GM19328 (cell line): ENCODE measurements around the gene NFX1.
"Not testable (repeated sequence)": the region's sequence is repeated elsewhere in the genome, so short reads cannot be mapped to it uniquely, and the experiment has no call there.

ENCODE experiments used
- ATAC-seq: cut with Tn5 transposase; IDR thresholded peaks from one replicate; pipeline ENCODE4 v1.9.1; 2021; ENCODE audit warnings: mild to moderate bottlenecking, moderate library complexity; ENCODE audit not compliant: unreplicated experiment

NFX1 gene

GRCh38 chr9:33306037-33306436, 15.7 kb downstream of the NFX1 start:
- ATAC-seq, result no peak

GRCh38 chr9:33307067-33307466, 16.8 kb downstream of the NFX1 start:
- ATAC-seq, result no peak

GRCh38 chr9:33309903-33310302, 19.6 kb downstream of the NFX1 start:
- ATAC-seq, result no peak

DNA sequence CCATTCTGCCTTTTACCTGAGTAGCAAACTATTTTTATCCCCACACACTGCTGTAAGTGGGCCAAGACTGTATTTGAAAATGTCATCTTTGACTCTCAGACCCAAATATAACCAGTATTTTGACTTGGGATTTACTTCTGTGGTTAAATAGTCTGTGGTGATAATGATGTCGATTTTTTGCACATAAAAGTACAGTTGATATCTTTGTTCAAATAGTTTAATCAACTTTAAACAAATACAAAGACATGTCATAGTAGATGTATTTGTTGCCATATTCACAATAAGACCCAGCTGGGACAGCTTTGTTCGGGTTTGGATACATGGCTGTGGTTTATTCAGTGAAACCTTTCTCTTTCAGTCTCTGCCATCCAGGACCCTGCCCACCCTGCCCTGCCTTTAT, 20.4 kb downstream of the NFX1 start:
- no peak for ATAC-seq

- ATAC-seq, result no peak
Measured at GRCh38 chr9:33311953-33312352, 21.6 kb downstream of the NFX1 start.

DNA sequence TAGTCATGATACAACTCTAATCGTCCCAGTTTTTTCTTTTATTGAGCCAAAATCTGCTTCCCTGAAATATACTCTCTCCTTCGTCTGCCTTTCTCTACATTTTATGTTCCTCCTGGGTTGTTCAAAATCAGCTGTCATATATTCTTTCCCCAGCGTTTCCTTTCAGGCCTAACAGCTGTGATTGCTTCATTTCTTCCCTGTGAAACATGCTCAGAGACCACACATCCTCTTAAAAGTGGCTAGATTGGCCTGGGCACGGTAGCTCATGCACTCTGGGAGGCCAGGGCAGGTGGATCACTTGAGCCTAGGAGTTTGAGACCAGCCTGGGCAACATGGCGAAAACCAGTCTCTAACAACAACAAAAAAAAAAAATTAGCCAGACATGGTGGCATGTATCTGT, 25.1 kb downstream of the NFX1 start:
- ATAC-seq, result no peak

DNA sequence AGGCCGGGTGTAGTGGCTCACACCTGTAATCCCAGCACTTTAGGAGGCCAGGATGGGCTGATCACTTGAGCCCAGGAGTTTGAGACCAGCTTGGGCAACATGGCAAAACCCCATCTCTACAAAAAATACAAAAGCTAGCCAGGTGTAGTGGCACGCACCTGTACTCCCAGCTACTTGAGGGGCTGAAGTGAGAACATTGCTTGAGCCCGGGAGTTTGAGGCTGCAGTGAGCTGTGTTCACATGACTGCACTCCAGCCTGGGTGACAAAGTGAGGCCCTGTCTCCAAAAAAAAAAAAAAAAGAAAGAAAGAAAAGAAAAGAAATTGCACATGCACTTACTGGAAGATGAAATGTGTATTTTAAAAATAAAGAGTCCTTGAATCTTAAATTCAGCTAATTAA, 26.8 kb downstream of the NFX1 start:
- not testable (repeated sequence) for ATAC-seq

GRCh38 chr9:33318225-33318624, 27.9 kb downstream of the NFX1 start:
- ATAC-seq, result no peak

DNA sequence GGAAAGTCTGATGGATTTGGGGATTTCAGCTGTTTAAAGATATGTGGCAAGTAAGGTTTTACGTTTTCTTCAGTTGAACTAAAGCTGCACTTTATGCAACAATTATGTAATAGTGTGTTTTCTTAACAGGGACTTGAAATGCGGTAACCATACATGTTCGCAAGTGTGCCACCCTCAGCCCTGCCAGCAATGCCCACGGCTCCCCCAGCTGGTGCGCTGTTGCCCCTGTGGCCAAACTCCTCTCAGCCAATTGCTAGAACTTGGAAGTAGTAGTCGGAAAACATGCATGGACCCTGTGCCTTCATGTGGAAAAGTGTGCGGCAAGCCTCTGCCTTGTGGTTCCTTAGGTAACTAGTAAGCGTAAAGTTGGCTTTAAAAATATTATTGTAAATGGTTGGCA, 28.5 kb downstream of the NFX1 start:
- no peak for ATAC-seq

- ATAC-seq, result no peak
Measured at GRCh38 chr9:33320230-33320567, 29.9 kb downstream of the NFX1 start.

GRCh38 chr9:33320568-33321261, 30.4 kb downstream of the NFX1 start:
- no peak for ATAC-seq

DNA sequence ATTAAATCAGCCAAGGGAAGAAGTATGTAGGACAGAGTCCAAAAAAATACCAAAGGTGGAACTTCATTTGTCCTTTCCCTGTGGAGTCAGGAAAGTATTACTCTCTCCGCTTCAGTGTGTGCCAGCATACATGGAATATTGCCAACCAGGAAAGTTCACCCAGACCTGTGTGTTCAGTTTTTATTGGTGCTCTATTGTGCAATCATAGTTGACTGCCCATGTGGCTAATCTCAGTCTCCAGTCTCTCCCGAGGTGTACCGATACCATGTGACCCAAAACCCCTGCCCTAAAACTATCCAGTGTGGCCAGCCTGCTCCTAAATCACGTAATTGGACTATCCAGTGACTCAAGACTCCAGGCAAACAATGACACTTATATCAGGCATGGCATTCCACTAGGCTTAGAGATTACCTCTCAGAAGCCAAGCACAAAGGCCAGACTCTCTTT, 38.8 kb downstream of the NFX1 start:
- no peak for ATAC-seq

DNA sequence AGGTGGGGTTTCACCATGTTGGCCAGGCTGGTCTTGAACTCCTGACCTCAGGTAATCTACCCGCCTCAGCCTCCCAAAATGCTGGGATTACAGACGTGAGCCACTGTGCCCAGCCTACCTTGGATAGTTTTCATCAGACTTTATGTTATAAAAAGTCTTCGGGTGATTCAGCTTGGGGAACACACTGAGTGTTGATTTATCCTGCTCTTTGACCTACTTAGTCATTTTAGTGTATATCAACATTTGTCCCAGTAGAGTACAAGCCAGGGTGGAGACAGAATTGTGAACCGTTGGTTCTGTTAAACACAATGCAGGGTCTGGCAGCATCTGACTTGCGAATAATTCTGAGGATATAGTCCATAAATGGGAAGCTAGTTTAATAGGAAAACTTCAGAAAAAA, 39.7 kb downstream of the NFX1 start:
- no peak for ATAC-seq

DNA sequence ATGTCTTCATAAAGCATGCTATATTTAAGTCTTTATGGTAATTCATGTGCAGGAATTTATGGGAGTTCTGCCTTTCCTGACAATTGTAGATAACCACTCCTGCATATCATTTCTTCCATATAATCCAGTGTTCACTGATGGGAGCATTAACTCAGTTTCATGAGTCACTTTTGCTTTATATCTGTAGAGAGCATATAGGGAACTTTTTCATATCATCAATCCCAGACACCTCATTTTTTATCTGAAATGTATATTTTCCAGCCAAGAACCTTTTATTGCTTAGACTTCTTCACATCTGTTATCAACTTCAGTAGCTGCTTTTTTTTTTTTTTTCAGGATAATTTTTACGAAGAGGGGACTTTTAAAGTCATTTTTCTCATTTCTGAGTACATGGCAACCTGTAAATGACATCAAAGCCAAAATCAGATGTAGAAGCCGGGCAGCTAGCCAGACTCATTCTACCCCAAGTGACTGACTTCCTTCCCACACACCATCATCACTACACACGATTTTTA, 41.1 kb downstream of the NFX1 start:
- ATAC-seq, result no peak

GRCh38 chr9:33332011-33332410, 41.7 kb downstream of the NFX1 start:
- ATAC-seq, result no peak

DNA sequence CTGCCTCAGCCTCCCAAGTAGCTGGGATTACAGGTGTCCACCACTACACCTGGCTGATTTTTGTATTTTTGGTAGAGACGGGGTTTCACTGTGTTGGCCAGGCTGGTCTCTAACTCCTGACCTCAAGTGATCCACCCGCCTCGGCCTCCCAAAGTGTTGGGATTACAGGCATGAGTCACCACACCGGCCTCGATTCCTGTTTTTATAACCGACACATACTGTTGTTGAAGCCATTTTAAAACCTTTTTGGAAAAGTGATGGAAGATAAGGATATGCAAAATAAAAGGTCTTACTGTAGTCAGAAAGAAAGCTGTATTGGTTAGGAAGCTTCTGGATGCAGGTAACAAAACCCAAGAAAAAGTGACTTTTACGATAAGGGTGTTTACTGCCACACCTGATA, 42.6 kb downstream of the NFX1 start:
- not testable (repeated sequence) for ATAC-seq

DNA sequence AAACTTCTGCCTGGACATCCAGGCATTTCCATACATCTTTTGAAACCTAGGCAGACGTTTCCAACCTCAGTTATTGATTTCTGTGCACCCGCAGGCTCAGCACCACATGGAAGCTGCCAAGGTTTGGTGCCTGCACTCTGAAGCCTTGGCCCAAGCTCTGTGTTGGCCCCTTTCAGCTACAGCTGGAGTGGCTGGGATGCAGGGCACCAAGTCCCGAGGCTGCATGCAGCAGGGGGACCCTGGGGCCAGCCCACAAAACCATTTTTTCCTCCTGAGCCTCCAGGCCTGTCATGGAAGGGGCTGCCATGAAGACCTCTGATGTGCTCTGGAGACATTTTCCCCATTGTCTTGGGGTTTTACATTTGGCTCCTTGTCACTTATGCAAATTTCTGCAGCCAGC, 49.9 kb downstream of the NFX1 start:
- no peak for ATAC-seq

DNA sequence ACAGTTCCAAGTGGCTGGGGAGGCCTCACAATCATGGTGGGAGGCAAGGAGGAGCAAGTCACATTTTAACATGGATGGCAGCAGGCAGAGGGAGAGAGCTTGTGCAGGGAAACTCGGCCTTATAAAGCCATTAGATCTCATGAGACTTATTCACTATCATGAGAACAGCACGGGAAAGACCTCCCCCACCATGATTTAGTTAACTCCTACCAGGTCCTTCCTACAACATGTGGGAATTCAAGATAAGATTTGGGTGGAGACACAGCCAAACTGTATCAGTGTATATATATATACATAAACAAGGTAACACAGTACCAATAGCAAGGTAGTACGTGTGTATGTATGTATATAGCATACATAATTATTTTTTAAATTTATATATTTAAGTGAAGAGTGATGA, 50.9 kb downstream of the NFX1 start:
- ATAC-seq, result no peak

DNA sequence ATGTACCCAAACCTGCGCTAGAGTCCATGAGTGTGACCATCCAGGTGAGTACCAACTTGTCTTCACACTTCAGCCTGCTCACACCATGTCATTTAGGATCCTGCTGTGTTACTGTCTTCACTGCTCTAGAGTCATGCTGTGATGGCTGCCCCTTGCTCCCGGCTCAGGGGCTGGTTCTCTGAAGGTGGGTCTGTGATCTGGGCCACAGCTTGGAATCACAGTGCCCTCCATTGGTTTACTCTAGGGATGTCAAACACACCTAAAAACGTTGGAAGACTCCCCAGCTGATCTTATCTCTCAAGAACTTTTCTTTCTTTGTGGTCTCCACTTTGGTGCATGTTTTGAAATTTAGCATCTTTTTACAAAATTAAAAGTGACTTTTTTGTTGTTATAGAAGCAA, 53.8 kb downstream of the NFX1 start:
- ATAC-seq, result no peak

DNA sequence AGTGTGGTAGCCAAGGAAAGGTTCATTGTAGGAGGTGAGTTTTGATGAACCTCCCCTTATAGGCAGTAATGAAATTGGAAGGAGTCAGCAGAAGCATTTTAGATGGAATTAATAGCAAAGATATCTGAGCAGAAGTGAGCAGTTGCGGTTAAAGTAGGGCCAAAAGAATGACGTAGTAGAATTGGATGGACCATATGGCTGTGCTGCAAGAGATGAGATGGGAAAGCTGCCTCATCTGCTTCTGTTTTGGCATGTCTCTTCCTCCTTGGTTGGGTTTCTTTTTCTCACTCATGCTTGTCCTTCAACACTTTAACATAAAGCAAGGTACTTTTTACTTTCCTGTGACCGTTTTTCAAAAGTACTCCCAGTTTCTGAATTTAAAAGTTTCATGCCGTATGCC, 56.2 kb downstream of the NFX1 start:
- ATAC-seq, result no peak

GRCh38 chr9:33348998-33349397, 58.7 kb downstream of the NFX1 start:
- no peak for ATAC-seq

- ATAC-seq, result no peak
Measured at GRCh38 chr9:33349743-33350142, 59.4 kb downstream of the NFX1 start.

GRCh38 chr9:33350310-33350709, 60.0 kb downstream of the NFX1 start:
- ATAC-seq, result no peak
